ENCODE results near the gene RNF19B.
"Not testable (repeated sequence)": the region's sequence is repeated elsewhere in the genome, so short reads cannot be mapped to it uniquely, and the experiment has no call there.

RNF19B gene

GRCh38 chr1:32984090-32984454, 19.5 kb upstream of the RNF19B start:
- Mint-ChIP-seq H3K4me1 (peaks cover 59% of the 10 kb centered on the region), H3K27ac (peak overlapping the region; percentile 89), H3K36me3 (no peaks in the 10 kb centered on the region), H3K4me3 (peak overlapping the region; percentile 30), H3K9me3 (no peaks in the 10 kb centered on the region)
- DNase-seq (ENCODE audit: low spot score in 2 of 2) (no peak), ATAC-seq (no peak)

GRCh38 chr1:32983020-32983419, 18.4 kb upstream of the RNF19B start:
- peak overlapping the region; percentile 54 for H3K4me3 Mint-ChIP-seq
- peak overlapping the region; percentile 89 for H3K27ac Mint-ChIP-seq
- ATAC-seq: no peak
- DNase-seq (ENCODE audit: low spot score in 2 of 2): no peak
- H3K36me3 Mint-ChIP-seq: no peaks in the 10 kb centered on the region
- peaks cover 54% of the 10 kb centered on the region for H3K4me1 Mint-ChIP-seq
- H3K9me3 Mint-ChIP-seq: no peaks in the 10 kb centered on the region

- peak; percentile 95 for ATAC-seq
- Mint-ChIP-seq H3K9me3 (no peaks in the 10 kb centered on the region), H3K36me3 (no peaks in the 10 kb centered on the region), H3K4me1 (peaks cover 56% of the 10 kb centered on the region), H3K4me3 (peak overlapping the region; percentile 54), H3K27ac (peak overlapping the region; percentile 89)
- peak; percentile 33 to 76 for DNase-seq (ENCODE audit: low spot score in 2 of 2)
Observed at GRCh38 chr1:32981003-32981901, 16.6 kb upstream of the RNF19B start.

DNA sequence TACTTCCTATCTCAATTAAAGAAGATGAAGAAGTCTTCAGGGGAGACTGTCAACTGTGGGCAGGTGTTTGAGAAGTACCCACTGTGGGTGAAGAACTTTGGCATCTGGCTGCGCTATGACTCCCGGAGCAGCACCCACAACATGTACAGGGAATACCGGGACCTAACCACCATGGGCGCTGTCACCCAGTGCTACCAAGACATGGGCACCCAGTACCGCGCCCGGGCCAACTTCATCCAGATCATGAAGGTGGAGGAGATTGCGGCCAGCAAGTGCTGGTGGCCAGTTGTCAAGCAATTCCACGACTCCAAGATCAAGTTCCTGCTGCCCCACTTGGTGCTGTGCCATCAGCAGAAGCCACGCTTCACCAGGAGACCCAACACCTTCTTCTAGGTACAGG, 15.5 kb upstream of the RNF19B start:
- Mint-ChIP-seq H3K9me3 (no peaks in the 10 kb centered on the region), H3K36me3 (no peaks in the 10 kb centered on the region), H3K27ac (no peak overlapping the region), H3K4me1 (peaks cover 50% of the 10 kb centered on the region), H3K4me3 (peak overlapping the region; percentile 54)
- no peak for ATAC-seq
- no peak for DNase-seq (ENCODE audit: low spot score in 2 of 2)

GRCh38 chr1:32978854-32979253, 14.2 kb upstream of the RNF19B start:
- H3K4me1 Mint-ChIP-seq: peaks cover 38% of the 10 kb centered on the region
- H3K9me3 Mint-ChIP-seq: no peaks in the 10 kb centered on the region
- H3K27ac Mint-ChIP-seq: no peak overlapping the region
- no peak for ATAC-seq
- no peak for DNase-seq (ENCODE audit: low spot score in 2 of 2)
- no peaks in the 10 kb centered on the region for H3K36me3 Mint-ChIP-seq
- H3K4me3 Mint-ChIP-seq: no peak overlapping the region

DNA sequence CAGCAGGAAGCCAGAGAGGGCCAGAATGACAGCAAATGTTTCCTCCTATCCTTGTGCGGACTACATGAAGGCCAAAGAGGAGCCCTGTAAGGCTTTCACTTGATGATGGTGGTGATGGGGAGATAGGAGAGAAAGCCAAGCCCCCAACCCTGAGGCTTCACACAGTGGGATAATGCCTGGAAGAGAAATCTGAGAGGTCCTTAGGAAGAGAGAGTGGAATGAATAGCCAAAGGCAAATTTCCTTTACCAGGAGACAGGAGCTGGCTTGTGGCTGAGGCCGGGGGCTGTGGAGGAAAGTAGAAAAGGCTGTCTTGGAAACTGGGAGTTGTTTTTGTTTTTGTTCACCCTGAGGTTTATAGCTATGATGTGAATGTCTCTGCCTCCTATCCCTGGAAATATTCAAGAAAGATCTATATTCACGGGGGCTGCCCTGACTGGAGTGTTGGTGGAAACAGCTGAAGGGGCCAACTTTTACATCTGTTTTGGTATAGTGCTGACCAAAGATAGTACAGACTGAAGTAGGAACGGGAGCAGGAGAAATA, 13.0 kb upstream of the RNF19B start:
- no peak for DNase-seq (ENCODE audit: low spot score in 2 of 2)
- H3K36me3 Mint-ChIP-seq: no peaks in the 10 kb centered on the region
- H3K4me1 Mint-ChIP-seq: peaks cover 30% of the 10 kb centered on the region
- H3K27ac Mint-ChIP-seq: no peak overlapping the region
- H3K4me3 Mint-ChIP-seq: no peak overlapping the region
- no peak for ATAC-seq
- no peaks in the 10 kb centered on the region for H3K9me3 Mint-ChIP-seq

DNA sequence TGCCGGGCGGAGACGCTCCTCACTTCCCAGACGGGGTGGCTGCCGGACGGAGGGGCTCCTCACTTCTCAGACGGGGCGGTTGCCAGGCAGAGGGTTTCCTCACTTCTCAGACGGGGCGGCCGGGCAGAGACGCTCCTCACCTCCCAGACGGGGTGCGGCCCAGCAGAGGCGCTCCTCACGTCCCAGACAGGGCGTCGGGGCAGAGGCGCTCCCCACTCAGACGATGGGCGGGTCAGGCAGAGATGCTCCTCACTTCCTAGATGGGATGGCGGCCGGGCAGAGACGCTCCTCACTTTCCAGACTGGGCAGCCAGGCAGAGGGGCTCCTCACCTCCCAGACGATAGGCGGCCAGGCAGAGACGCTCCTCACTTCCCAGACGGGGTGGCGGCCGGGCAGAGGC, 10.4 kb upstream of the RNF19B start:
- H3K4me3 Mint-ChIP-seq; DNase-seq (ENCODE audit: low spot score in 2 of 2); H3K27ac Mint-ChIP-seq; ATAC-seq; H3K36me3 Mint-ChIP-seq; H3K9me3 Mint-ChIP-seq: not testable (repeated sequence)
- peaks cover 23% of the 10 kb centered on the region for H3K4me1 Mint-ChIP-seq

DNA sequence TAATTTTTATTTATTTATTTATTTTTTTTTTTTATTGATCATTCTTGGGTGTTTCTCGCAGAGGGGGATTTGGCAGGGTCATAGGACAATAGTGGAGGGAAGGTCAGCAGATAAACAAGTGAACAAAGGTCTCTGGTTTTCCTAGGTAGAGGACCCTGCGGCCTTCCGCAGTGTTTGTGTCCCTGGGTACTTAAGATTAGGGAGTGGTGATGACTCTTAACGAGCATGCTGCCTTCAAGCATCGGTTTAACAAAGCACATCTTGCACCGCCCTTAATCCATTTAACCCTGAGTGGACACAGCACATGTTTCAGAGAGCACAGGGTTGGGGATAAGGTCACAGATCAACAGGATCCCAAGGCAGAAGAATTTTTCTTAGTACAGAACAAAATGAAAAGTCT, 8.8 kb upstream of the RNF19B start:
- not testable (repeated sequence) for ATAC-seq; DNase-seq (ENCODE audit: low spot score in 2 of 2); H3K27ac Mint-ChIP-seq; H3K36me3 Mint-ChIP-seq; H3K9me3 Mint-ChIP-seq
- Mint-ChIP-seq H3K4me1 (peaks cover 31% of the 10 kb centered on the region), H3K4me3 (peak overlapping the region; percentile 28)

DNA sequence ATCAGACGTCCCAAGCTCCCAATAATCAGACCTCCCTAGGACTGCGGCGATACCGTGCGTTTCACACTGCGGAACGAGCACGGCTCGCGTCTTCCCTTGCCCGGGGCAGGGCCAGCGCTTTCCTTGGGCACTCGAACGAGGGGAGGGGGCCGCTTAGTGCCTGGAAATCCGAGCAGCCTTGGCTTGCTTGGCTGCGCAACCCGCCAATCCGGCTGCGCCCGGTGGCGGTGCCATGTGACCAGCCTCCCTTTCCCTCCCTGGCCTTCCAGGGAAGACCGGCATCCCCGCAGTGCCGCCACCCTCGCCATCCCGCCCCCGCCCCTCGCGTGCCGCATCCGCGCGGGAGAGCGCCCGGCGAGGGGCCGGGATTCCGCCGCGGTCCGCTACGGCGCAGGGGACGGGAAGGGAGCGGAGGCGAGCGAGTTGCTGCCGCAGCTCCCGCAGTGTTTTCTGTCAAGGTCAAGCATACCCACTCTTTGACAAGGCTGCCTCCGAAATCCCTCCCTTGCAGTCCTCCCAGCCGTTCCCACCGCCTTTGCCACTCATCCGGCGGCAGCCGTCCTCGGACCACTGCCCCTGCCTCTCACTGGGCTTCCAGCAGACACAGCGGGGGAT, 8.3 kb upstream of the RNF19B start:
- H3K27ac Mint-ChIP-seq: no peak overlapping the region
- H3K36me3 Mint-ChIP-seq: no peaks in the 10 kb centered on the region
- ATAC-seq: no peak
- no peak for DNase-seq (ENCODE audit: low spot score in 2 of 2)
- H3K4me3 Mint-ChIP-seq: peak overlapping the region; percentile 28
- H3K4me1 Mint-ChIP-seq: peaks cover 36% of the 10 kb centered on the region
- H3K9me3 Mint-ChIP-seq: peaks cover 2% of the 10 kb centered on the region

DNA sequence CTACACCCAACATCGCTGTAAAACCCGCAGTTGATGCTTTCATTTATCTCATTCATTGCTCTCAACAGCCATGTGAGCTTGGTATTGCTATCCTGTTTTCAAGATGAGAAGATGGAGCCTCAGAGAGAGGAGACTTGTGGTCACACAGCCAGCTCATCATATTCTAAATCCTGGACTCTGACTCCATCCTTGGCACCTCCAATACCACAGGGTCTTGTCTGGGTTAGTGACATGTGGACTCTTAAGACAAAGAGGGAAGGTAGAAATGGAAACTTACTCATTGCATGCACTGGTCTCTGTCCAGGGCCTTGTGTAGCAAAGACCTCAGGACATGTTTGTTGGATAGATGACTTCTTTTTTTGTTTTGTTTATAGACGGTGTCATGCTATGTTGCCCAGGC, 7.0 kb upstream of the RNF19B start:
- DNase-seq (ENCODE audit: low spot score in 2 of 2): no peak
- peak; percentile 62 for ATAC-seq
- no peaks in the 10 kb centered on the region for H3K36me3 Mint-ChIP-seq
- H3K27ac Mint-ChIP-seq: no peak overlapping the region
- H3K4me3 Mint-ChIP-seq: no peak overlapping the region
- H3K9me3 Mint-ChIP-seq: peaks cover 2% of the 10 kb centered on the region
- peaks cover 44% of the 10 kb centered on the region for H3K4me1 Mint-ChIP-seq

DNA sequence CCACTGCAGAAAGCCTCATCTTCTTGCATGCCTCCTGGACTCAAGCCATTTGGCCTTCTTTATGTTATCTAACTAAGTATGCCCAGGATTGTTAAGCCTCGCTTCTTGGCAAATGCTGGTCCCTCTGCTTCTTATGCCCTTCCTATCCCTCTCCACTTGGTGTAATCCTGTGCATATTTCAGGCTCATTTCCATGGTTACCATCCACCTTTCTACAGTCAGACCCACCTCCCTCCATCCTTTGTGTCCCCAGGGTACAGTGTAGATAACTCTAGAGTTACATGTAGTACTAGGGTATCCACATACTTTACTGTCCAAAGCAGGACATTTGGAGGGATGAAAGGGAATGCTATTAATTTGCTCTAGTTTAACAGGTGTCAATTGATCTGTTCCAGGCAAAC, 6.5 kb upstream of the RNF19B start:
- peaks cover 2% of the 10 kb centered on the region for H3K9me3 Mint-ChIP-seq
- peaks cover 45% of the 10 kb centered on the region for H3K4me1 Mint-ChIP-seq
- H3K27ac Mint-ChIP-seq: no peak overlapping the region
- DNase-seq (ENCODE audit: low spot score in 2 of 2) (no peak), ATAC-seq (no peak)
- H3K36me3 Mint-ChIP-seq: no peaks in the 10 kb centered on the region
- H3K4me3 Mint-ChIP-seq: no peak overlapping the region

DNA sequence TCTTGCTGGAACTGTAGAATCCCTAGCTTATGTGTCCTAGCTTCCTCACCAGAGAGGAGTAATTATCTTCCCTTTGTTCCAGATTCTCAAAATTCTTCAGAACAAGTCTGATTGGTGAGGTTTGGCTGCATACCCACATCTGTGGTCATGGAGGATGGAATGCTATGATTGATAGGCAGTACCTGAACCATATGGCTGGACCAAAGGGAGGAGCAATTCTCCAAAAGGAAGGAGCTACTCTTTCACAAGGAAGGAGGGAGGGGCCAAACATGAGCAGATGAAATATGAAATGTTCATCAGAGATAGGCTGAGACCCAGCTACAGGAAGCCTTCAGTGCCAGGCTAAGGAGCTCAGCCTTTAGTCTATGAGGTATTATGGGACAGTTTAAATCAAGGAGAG, 5.0 kb upstream of the RNF19B start:
- H3K4me3 Mint-ChIP-seq: no peak overlapping the region
- H3K36me3 Mint-ChIP-seq: peaks cover 4% of the 10 kb centered on the region
- H3K4me1 Mint-ChIP-seq: peaks cover 45% of the 10 kb centered on the region
- no peak for ATAC-seq
- H3K9me3 Mint-ChIP-seq: peaks cover 2% of the 10 kb centered on the region
- no peak for DNase-seq (ENCODE audit: low spot score in 2 of 2)
- no peak overlapping the region for H3K27ac Mint-ChIP-seq

GRCh38 chr1:32967888-32968568, 3.4 kb upstream of the RNF19B start:
- Mint-ChIP-seq H3K27ac (peak overlapping the region; percentile 50), H3K4me1 (peaks cover 47% of the 10 kb centered on the region), H3K36me3 (peaks cover 16% of the 10 kb centered on the region), H3K4me3 (peak overlapping the region; percentile 24), H3K9me3 (peaks cover 2% of the 10 kb centered on the region)
- peak; percentile 43 for ATAC-seq
- no peak for DNase-seq (ENCODE audit: low spot score in 2 of 2)

- no peak overlapping the region for H3K4me3 Mint-ChIP-seq
Observed at GRCh38 chr1:32966900-32967299, 2.3 kb upstream of the RNF19B start.

DNA sequence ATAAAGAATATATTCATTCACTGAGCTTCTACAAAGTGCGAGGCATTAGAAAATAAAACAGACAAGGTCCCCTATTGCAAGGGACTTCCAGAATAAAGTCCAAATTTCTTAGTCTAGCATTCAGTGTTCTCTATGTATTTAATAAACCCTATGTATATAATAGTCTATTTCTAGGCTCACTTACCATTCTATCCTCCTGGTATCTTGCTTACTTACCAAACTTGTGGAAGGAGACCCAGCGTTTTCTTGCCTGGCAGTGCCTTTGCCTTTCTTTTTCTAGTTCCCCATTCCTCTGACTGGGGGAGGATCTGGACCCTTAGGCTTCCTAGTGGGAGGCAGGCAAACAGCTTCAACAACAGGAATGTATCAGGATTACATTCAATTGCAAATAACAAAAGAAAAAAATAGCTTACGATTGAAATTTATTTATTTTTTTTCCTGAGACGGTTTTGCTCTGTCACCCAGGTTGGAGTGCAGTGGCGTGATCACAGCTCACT, 690 bp upstream of the RNF19B start:
- H3K4me1 Mint-ChIP-seq: peaks cover 55% of the 10 kb centered on the region
- H3K36me3 Mint-ChIP-seq: peaks cover 23% of the 10 kb centered on the region
- peak overlapping the region; percentile 85 for H3K4me3 Mint-ChIP-seq
- DNase-seq (ENCODE audit: low spot score in 2 of 2): no peak
- peaks cover 2% of the 10 kb centered on the region for H3K9me3 Mint-ChIP-seq
- ATAC-seq: no peak
- H3K27ac Mint-ChIP-seq: peak overlapping the region; percentile 74

More at GRCh38 chr1:32966900-32967299, 2.3 kb upstream of the RNF19B start:
- Mint-ChIP-seq H3K36me3 (peaks cover 23% of the 10 kb centered on the region), H3K9me3 (peaks cover 2% of the 10 kb centered on the region), H3K4me1 (peaks cover 53% of the 10 kb centered on the region), H3K27ac (no peak overlapping the region)
- no peak for DNase-seq (ENCODE audit: low spot score in 2 of 2)
- no peak for ATAC-seq
